Liver (tissue), 9 donors: ENCODE data around the gene DCBLD2. TPM values are rescaled to one million over a fixed set of nuclear protein-coding genes. Genes with fewer than 3 reads are reported as not detected.

Source experiments
- DNase-seq: peaks from one replicate; pipeline ENCODE4 v3.0.0-alpha.2; 2017; ENCODE audit warnings: low spot score
- H3K27ac ChIP-seq, 2 donors: one replicate each; pipeline ENCODE4 v1.7.0; 2013; ENCODE audit warnings: inconsistent platforms in 2 of 2, low read length in 2 of 2, control low read depth in 1 of 2, low read depth in 1 of 2, mild to moderate bottlenecking in 1 of 2
- H3K27me3 ChIP-seq, 4 donors: one replicate each; pipeline versions ENCODE4 v1.6.1 to v1.7.0; 2013; ENCODE audit warnings: low read length in 3 of 4, inconsistent platforms in 1 of 4, mild to moderate bottlenecking in 1 of 4, moderate library complexity in 1 of 4; ENCODE audit not compliant: control insufficient read depth in 4 of 4, insufficient read depth in 4 of 4
- H3K36me3 ChIP-seq, 4 donors: one replicate each; pipeline versions ENCODE4 v1.6.1 to v1.7.0; 2013; ENCODE audit warnings: low read length in 3 of 4, mild to moderate bottlenecking in 3 of 4, low read depth in 1 of 4, moderate library complexity in 1 of 4; ENCODE audit not compliant: control insufficient read depth in 4 of 4, insufficient read depth in 3 of 4
- H3K4me1 ChIP-seq, 4 donors: one replicate each; pipeline versions ENCODE4 v1.6.1 to v1.7.0; 2013; ENCODE audit warnings: low read length in 3 of 4, mild to moderate bottlenecking in 3 of 4, moderate library complexity in 1 of 4; ENCODE audit not compliant: control insufficient read depth in 4 of 4, insufficient read depth in 4 of 4
- H3K4me3 ChIP-seq, 3 donors: one replicate each; pipeline versions ENCODE4 v1.6.1 to v1.7.0; 2013; ENCODE audit warnings: low read length in 3 of 3, control low read depth in 1 of 3, low read depth in 1 of 3, mild to moderate bottlenecking in 1 of 3
- H3K9ac ChIP-seq, 2 donors: one replicate each; pipeline ENCODE4 v1.7.0; 2013; ENCODE audit warnings: low read length in 2 of 2, mild to moderate bottlenecking in 2 of 2, moderate library complexity in 2 of 2, control low read depth in 1 of 2, low read depth in 1 of 2
- H3K9me3 ChIP-seq, 4 donors: one replicate each; pipeline versions ENCODE4 v1.6.1 to v1.7.0; 2013; ENCODE audit warnings: low read length in 3 of 4; ENCODE audit not compliant: control insufficient read depth in 4 of 4
- ATF3 ChIP-seq: IDR thresholded peaks from 2 replicates; pipeline ENCODE4 v1.6.1; 2016; ENCODE audit warnings: antibody characterized with exemption
- CTCF ChIP-seq: fragments of 150-350 bp; IDR thresholded peaks from 2 replicates; pipeline ENCODE4 v1.5.1; 2017; ENCODE audit warnings: improper control_type of control experiment, low read depth, low read length; ENCODE audit not compliant: missing input control
- EGR1 ChIP-seq, 2 donors: IDR thresholded peaks; 2 replicates each; pipeline ENCODE4 v1.6.1; 2016 to 2018; ENCODE audit warnings: antibody characterized with exemption in 2 of 2, low read depth in 2 of 2
- FOXA1 ChIP-seq: IDR thresholded peaks from 2 replicates; pipeline ENCODE4 v1.6.1; 2016; ENCODE audit warnings: antibody characterized with exemption
- FOXA2 ChIP-seq: IDR thresholded peaks from 2 replicates; pipeline ENCODE4 v1.6.1; 2016; ENCODE audit warnings: antibody characterized with exemption
- GABPA ChIP-seq, 2 donors: IDR thresholded peaks in 1 of 2; conservative IDR thresholded peaks in 1 of 2; 2 replicates each; pipeline ENCODE4 v1.6.1; 2016; ENCODE audit warnings: antibody characterized with exemption in 2 of 2, mild to moderate bottlenecking in 1 of 2, moderate library complexity in 1 of 2
- HNF4A ChIP-seq, 2 donors: conservative IDR thresholded peaks; 2 replicates each; pipeline ENCODE4 v1.6.1; 2016; ENCODE audit warnings: antibody characterized with exemption in 2 of 2, mild to moderate bottlenecking in 2 of 2
- HNF4G ChIP-seq: IDR thresholded peaks from 2 replicates; pipeline ENCODE4 v1.6.1; 2016; ENCODE audit warnings: antibody characterized with exemption
- JUND ChIP-seq, 2 donors: IDR thresholded peaks; 2 replicates each; pipeline ENCODE4 v1.6.1; 2016; ENCODE audit warnings: antibody characterized with exemption in 2 of 2
- MAX ChIP-seq: IDR thresholded peaks from 2 replicates; pipeline ENCODE4 v1.6.1; 2016; ENCODE audit warnings: antibody characterized with exemption
- NR2F2 ChIP-seq: IDR thresholded peaks from 2 replicates; pipeline ENCODE4 v1.6.1; 2016; ENCODE audit warnings: antibody characterized with exemption
- RAD21 ChIP-seq, 2 donors: IDR thresholded peaks; 2 replicates each; pipeline ENCODE4 v1.6.1; 2016; ENCODE audit warnings: antibody characterized with exemption in 2 of 2, mild to moderate bottlenecking in 2 of 2
- REST ChIP-seq: IDR thresholded peaks from 2 replicates; pipeline ENCODE4 v1.6.1; 2016; ENCODE audit warnings: antibody characterized with exemption, mild to moderate bottlenecking
- RXRA ChIP-seq, 2 donors: IDR thresholded peaks; 2 replicates each; pipeline ENCODE4 v1.6.1; 2017 to 2018; ENCODE audit warnings: antibody characterized with exemption in 2 of 2, mild to moderate bottlenecking in 1 of 2
- SP1 ChIP-seq: IDR thresholded peaks from 2 replicates; pipeline ENCODE4 v1.6.1; 2018; ENCODE audit warnings: antibody characterized with exemption, mild to moderate bottlenecking
- TAF1 ChIP-seq: conservative IDR thresholded peaks from 2 replicates; pipeline ENCODE4 v1.6.1; 2016; ENCODE audit warnings: antibody characterized with exemption, mild to moderate bottlenecking
- YY1 ChIP-seq: IDR thresholded peaks from 2 replicates; pipeline ENCODE4 v1.6.1; 2016; ENCODE audit warnings: antibody characterized with exemption, mild to moderate bottlenecking
- WGBS: extraction: QIAGEN DNeasy Blood & Tissue Kit; methylation state at CpG from one replicate; pipeline ENCODE4 v1.1.7; 2013; 5-methylcytosine and 5-hydroxymethylcytosine counted together
- polyA plus RNA-seq, 2 donors: library from polyadenylated mRNA; stranded (reverse) in 1 of 2; unstranded in 1 of 2; fragments of 200-250 nt in 1 of 2; fragments of >200 nt in 1 of 2; fragmentation: Nextera tagmentation in 1 of 2; extraction: Ambion mirVana in 1 of 2; gene quantifications; one replicate each; pipeline versions ENCODE4 v1.2.1 to v1.2.3, GENCODE V29; 2013 to 2015
- total RNA-seq, 2 donors: library from RNA; depleted of rRNA; stranded (reverse); fragments of >200 nt; gene quantifications; one replicate each; pipeline ENCODE4 v1.2.3, GENCODE V29; 2014
- TF ChIP-seq, protein P1 (sequence below): IDR thresholded peaks from 2 replicates; pipeline ENCODE4 v1.6.1; 2016; ENCODE audit warnings: antibody characterized with exemption
- donor health status: healthy.
- donor health status: healthy.
- donor health status: healthy.
- donor health status: healthy.
- donor health status: healthy.

Gene DCBLD2
- total and polyA plus RNA-seq, 4 donors, result 4.7 to 14.7 (median 9.1) TPM

DNA sequence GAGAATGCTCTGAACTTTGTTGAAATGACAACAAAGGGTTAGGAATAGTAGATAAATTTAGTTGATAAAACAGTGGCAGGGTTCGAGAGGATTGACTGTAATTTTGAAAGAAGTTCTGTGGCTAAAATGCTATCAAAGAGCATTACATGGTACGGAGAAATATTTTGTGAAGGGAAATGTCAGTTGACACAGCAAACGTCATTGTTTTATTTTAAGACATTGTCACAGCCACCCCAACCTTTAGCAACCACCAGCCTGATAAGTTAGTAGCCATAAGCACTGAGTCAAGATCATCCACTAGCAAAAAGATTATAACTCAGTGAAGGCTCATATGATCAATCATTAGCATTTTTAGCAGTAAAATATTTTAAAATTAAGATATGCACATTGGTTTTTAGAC is 147.0 kb downstream of the DCBLD2 start:
- Histone ChIP-seq H3K27me3 (no peaks in the 10 kb centered on the region), H3K9me3 (no peaks in the 10 kb centered on the region), H3K36me3 (no peaks in the 10 kb centered on the region), H3K9ac (no peak overlapping the region), H3K27ac (no peak overlapping the region), H3K4me1 (peaks cover 11 to 33% (median 17%) of the 10 kb centered on the region in 4 donors), H3K4me3 (no peak overlapping the region)
- no peak for TF ChIP-seq EGR1 (IDR thresholded peaks at IDR 0.05; ENCODE audit: low read depth in 2 of 2)
- no peak for TF ChIP-seq TAF1
- no peak for TF ChIP-seq FOXA1
- no peak for TF ChIP-seq HNF4A (conservative IDR thresholded peaks at IDR 0.05)
- TF ChIP-seq FOXA2, result no peak
- TF ChIP-seq MAX, result no peak
- no peak for TF ChIP-seq HNF4G
- TF ChIP-seq JUND (IDR thresholded peaks at IDR 0.05), result no peak
- no peak for TF ChIP-seq ATF3
- no peak for DNase-seq
- 71% methylated on average over 3 of the region's 3 CpGs for WGBS

DNA sequence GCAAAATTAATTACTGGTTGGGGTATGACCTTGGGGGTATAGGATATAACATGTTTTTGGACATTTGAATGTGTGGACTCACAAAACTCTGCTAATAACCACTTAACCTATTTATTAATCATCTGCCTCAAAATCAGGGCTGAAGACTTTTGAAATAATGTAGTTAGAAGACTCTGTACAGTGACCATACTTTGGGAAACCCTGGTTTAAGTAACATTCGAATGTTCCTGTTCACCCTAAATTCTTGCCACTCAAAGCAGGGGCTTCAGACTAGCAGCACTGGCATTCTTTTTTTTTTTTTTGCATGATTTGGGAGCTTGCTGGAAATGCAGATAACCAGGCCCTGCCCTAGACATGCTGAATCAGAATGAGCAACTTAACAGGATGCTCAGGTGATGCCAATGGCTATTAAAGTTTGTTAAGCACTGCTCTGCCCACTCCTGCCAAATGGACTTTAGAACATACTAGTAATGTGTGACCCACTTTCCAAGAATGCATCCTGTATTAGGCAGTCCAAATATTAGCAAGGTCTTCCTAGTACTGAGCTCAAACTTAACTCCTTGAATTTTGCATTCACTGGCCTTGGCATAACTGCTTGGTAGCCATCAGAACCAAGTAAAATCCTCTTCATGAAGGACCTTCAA is 151.1 kb downstream of the DCBLD2 start:
- no peak overlapping the region for H3K4me3 ChIP-seq
- H3K9me3 ChIP-seq, result no peaks in the 10 kb centered on the region
- no peaks in the 10 kb centered on the region for H3K27me3 ChIP-seq
- 80% methylated on average over 1 of the region's 1 CpG for WGBS
- no peak overlapping the region for H3K9ac ChIP-seq
- TF ChIP-seq YY1 (peak; percentile 49), TAF1 (no peak), NR2F2 (no peak), CTCF (no peak), REST (peak; percentile 35), EGR1 (IDR thresholded peaks at IDR 0.05; ENCODE audit: low read depth in 2 of 2) (no peak), JUND (IDR thresholded peaks at IDR 0.05) (peak; percentile 72 to 85), SP1 (peak; percentile 95), ATF3 (peak; percentile 42), MAX (no peak), FOXA1 (peak; percentile 36), RXRA (IDR thresholded peaks at IDR 0.05) (peak; percentile 79 to 85), RAD21 (IDR thresholded peaks at IDR 0.05) (peak; percentile 33 to 65), HNF4A (conservative IDR thresholded peaks at IDR 0.05) (peak; percentile 94 to 97), HNF4G (peak; percentile 96), GABPA (IDR thresholded peaks at IDR 0.05 in 1 of 2, conservative IDR thresholded peaks at IDR 0.05 in 1 of 2) (no peak), FOXA2 (peak; percentile 42)
- TF ChIP-seq, protein P1, sequence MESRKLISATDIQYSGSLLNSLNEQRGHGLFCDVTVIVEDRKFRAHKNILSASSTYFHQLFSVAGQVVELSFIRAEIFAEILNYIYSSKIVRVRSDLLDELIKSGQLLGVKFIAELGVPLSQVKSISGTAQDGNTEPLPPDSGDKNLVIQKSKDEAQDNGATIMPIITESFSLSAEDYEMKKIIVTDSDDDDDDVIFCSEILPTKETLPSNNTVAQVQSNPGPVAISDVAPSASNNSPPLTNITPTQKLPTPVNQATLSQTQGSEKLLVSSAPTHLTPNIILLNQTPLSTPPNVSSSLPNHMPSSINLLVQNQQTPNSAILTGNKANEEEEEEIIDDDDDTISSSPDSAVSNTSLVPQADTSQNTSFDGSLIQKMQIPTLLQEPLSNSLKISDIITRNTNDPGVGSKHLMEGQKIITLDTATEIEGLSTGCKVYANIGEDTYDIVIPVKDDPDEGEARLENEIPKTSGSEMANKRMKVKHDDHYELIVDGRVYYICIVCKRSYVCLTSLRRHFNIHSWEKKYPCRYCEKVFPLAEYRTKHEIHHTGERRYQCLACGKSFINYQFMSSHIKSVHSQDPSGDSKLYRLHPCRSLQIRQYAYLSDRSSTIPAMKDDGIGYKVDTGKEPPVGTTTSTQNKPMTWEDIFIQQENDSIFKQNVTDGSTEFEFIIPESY, result peak; percentile 49
- peaks cover 9 to 21% (median 13%) of the 10 kb centered on the region in 4 donors for H3K4me1 ChIP-seq
- peak overlapping the region; percentile 40 to 74 for H3K27ac ChIP-seq
- H3K36me3 ChIP-seq, result no peaks in the 10 kb centered on the region
- DNase-seq, result no peak
